SU-DHL-6 (cell line): ENCODE measurements around the gene PRKCE.

Experiments used
- H2AFZ ChIP-seq: fragments of 200-600 bp; sonication (generic); 2 replicates; pipeline ENCODE4 v1.6.1; 2014; ENCODE audit warnings: low read depth, mild to moderate bottlenecking, moderate library complexity, mixed read lengths, antibody characterized with exemption, low read length; ENCODE audit not compliant: severe bottlenecking
- H3F3A ChIP-seq: fragments of 200-600 bp; shearing (Covaris generic); 2 replicates; pipeline ENCODE4 v1.6.0; 2016; ENCODE audit warnings: antibody characterized with exemption, mild to moderate bottlenecking; ENCODE audit not compliant: insufficient read depth
- H3K27ac ChIP-seq: fragments of 200-600 bp; sonication (generic); 2 replicates; pipeline ENCODE4 v1.5.1; 2016; ENCODE audit warnings: low read depth, mild to moderate bottlenecking, low read length, moderate library complexity, mixed read lengths
- H3K27me3 ChIP-seq: fragments of 200-600 bp; sonication (generic), shearing (Covaris generic); 2 replicates; pipeline ENCODE4 v1.6.0; 2014; ENCODE audit warnings: mild to moderate bottlenecking, low read length
- H3K36me3 ChIP-seq: fragments of 200-600 bp; sonication (generic); 2 replicates; pipeline ENCODE4 v1.6.1; 2014; ENCODE audit warnings: mild to moderate bottlenecking, low read length, mixed read lengths
- H3K4me2 ChIP-seq: fragments of 300-600, 200-600 bp; shearing (Covaris generic), sonication (generic); 2 replicates; pipeline ENCODE4 v1.6.0; 2014; ENCODE audit warnings: low read length, low read depth, mild to moderate bottlenecking; ENCODE audit not compliant: poor library complexity, severe bottlenecking
- H3K4me3 ChIP-seq: fragments of 200-600 bp; sonication (generic); 2 replicates; pipeline ENCODE4 v1.5.1; 2014; ENCODE audit warnings: antibody characterized with exemption, low read length, mild to moderate bottlenecking, mixed read lengths; ENCODE audit not compliant: insufficient read depth, poor library complexity, severe bottlenecking
- H3K79me2 ChIP-seq: fragments of 200-600 bp; sonication (generic); 2 replicates; pipeline ENCODE4 v1.6.1; 2014; ENCODE audit warnings: mild to moderate bottlenecking, low read length, moderate library complexity; ENCODE audit not compliant: insufficient read depth
- H3K9ac ChIP-seq: fragments of 200-600 bp; sonication (generic); 2 replicates; pipeline ENCODE4 v1.7.0; 2014; ENCODE audit warnings: mild to moderate bottlenecking, low read length
- H3K9me2 ChIP-seq: fragments of 200-600 bp; sonication (generic); replicated peaks from 2 replicates; pipeline ENCODE4 v1.6.1; 2014; ENCODE audit warnings: low read length; ENCODE audit not compliant: insufficient read depth
- H3K9me3 ChIP-seq: fragments of 200-600 bp; sonication (generic); 2 replicates; pipeline ENCODE4 v1.6.1; 2014; ENCODE audit warnings: low read length, mixed read lengths; ENCODE audit not compliant: insufficient read depth
- H4K20me1 ChIP-seq: fragments of 200-600 bp; sonication (generic); 2 replicates; pipeline ENCODE4 v1.6.1; 2014; ENCODE audit warnings: low read depth, mild to moderate bottlenecking, antibody characterized with exemption, low read length, moderate library complexity, mixed read lengths
- EZH2phosphoT487 ChIP-seq: fragments of 200-600 bp; sonication (generic), shearing (Covaris generic); conservative IDR thresholded peaks from 2 replicates; pipeline ENCODE4 v1.6.1; 2018; ENCODE audit warnings: mild to moderate bottlenecking, antibody characterized with exemption, low read length, moderate library complexity, mixed read lengths
- TF ChIP-seq, protein P1 (sequence below): fragments of 200-600 bp; sonication (generic); IDR thresholded peaks from one replicate; pipeline ENCODE4 v1.5.1; 2017; ENCODE audit warnings: antibody characterized with exemption, mild to moderate bottlenecking, low read length, moderate library complexity; ENCODE audit not compliant: insufficient read depth, poor library complexity, severe bottlenecking

PRKCE gene

DNA sequence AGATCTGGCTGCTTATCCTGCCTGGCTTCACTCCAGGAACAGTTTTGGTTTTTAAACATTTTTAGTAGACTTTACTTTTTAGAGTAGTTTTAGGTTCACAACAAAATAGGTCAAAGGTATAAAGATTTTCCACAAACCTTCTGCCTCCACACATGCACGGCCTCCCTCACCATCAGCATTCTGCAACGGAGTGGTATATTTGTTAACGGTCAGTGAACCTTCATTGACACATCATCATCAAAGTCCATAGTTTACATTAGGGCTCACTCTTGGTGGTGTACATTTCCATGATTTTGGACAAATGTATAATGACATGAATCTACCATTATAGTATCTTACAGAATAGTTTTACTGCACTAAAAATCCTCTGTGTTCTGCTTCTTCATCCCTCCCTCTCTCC lies 342.6 kb downstream of the PRKCE start:
- H3K36me3 ChIP-seq: no peaks in the 10 kb centered on the region
- no peaks in the 10 kb centered on the region for H4K20me1 ChIP-seq
- no peak overlapping the region for H2AFZ ChIP-seq
- TF ChIP-seq, protein P1, sequence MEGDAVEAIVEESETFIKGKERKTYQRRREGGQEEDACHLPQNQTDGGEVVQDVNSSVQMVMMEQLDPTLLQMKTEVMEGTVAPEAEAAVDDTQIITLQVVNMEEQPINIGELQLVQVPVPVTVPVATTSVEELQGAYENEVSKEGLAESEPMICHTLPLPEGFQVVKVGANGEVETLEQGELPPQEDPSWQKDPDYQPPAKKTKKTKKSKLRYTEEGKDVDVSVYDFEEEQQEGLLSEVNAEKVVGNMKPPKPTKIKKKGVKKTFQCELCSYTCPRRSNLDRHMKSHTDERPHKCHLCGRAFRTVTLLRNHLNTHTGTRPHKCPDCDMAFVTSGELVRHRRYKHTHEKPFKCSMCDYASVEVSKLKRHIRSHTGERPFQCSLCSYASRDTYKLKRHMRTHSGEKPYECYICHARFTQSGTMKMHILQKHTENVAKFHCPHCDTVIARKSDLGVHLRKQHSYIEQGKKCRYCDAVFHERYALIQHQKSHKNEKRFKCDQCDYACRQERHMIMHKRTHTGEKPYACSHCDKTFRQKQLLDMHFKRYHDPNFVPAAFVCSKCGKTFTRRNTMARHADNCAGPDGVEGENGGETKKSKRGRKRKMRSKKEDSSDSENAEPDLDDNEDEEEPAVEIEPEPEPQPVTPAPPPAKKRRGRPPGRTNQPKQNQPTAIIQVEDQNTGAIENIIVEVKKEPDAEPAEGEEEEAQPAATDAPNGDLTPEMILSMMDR: no peak
- no peak for TF ChIP-seq EZH2phosphoT487
- H3K27ac ChIP-seq: no peak overlapping the region
- no peak overlapping the region for H3K4me2 ChIP-seq
- H3K79me2 ChIP-seq: no peaks in the 10 kb centered on the region
- H3K9ac ChIP-seq: no peak overlapping the region
- no peaks in the 10 kb centered on the region for H3K27me3 ChIP-seq
- H3K9me2 ChIP-seq: no peaks in the 10 kb centered on the region
- no peaks in the 10 kb centered on the region for H3F3A ChIP-seq
- no peak overlapping the region for H3K4me3 ChIP-seq
- H3K9me3 ChIP-seq: no peaks in the 10 kb centered on the region

DNA sequence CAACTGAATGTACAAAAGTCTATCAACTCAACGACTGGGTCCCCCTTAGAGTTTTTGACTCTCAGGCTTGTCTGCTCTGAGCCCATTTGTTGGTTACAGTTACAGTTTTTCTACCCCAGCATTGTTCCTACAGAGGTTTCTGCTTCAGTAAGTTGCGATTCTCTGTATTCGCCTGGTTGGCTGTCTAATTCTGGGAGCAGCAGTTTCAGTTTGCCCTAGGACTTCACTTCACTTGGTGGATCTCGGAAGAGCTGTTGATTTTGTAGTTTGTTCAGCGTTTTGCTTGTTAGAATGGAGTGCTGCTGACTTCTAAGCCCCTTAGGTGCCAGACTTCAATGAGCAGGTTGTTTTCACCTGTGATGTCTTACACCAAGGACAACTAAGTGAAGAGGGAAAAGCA lies 349.2 kb downstream of the PRKCE start:
- no peak overlapping the region for H2AFZ ChIP-seq
- no peaks in the 10 kb centered on the region for H3F3A ChIP-seq
- no peaks in the 10 kb centered on the region for H3K36me3 ChIP-seq
- H3K9me2 ChIP-seq: no peaks in the 10 kb centered on the region
- H3K27ac ChIP-seq: no peak overlapping the region
- no peaks in the 10 kb centered on the region for H3K9me3 ChIP-seq
- H3K4me3 ChIP-seq: no peak overlapping the region
- no peaks in the 10 kb centered on the region for H4K20me1 ChIP-seq
- no peaks in the 10 kb centered on the region for H3K79me2 ChIP-seq
- no peak for TF ChIP-seq EZH2phosphoT487
- TF ChIP-seq, protein P1: no peak
- no peaks in the 10 kb centered on the region for H3K27me3 ChIP-seq
- no peak overlapping the region for H3K4me2 ChIP-seq
- no peak overlapping the region for H3K9ac ChIP-seq

DNA sequence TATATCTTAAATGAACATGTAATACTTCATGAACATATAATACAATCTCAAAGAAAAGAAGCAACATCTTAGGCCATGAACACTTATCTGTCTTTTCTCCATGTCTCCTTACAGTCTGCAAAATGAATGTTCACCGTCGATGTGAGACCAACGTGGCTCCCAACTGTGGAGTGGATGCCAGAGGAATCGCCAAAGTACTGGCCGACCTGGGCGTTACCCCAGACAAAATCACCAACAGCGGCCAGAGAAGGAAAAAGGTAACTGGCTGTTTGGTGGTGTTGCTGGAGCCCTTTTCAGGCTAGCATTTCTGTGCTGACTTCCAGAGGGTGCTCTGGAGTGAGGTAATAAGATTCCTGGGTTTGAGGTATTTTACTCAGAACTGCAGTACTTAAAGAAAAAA lies 349.8 kb downstream of the PRKCE start:
- Histone ChIP-seq H3K27me3 (no peaks in the 10 kb centered on the region), H3K4me3 (no peak overlapping the region), H3K27ac (no peak overlapping the region), H3F3A (no peaks in the 10 kb centered on the region), H3K4me2 (no peak overlapping the region), H3K36me3 (no peaks in the 10 kb centered on the region), H3K79me2 (no peaks in the 10 kb centered on the region), H3K9me3 (no peaks in the 10 kb centered on the region), H3K9me2 (no peaks in the 10 kb centered on the region), H2AFZ (no peak overlapping the region), H4K20me1 (no peaks in the 10 kb centered on the region), H3K9ac (no peak overlapping the region)
- no peak for TF ChIP-seq EZH2phosphoT487
- TF ChIP-seq, protein P1: no peak
